K562 (cell line): ENCODE data around the gene SHF. TPM values are rescaled to one million over a fixed set of nuclear protein-coding genes. Genes with fewer than 3 reads are reported as not detected.

Source experiments
- ATAC-seq: fragments of 200-7000 bp; cut with Tn5 transposase; 3 replicates; pipeline ENCODE4 v1.9.1; 2020; ENCODE audit warnings: moderate library complexity
- BruUV-seq: library from RNA; stranded (reverse); fragments of 400-500 nt; replicated peaks from 2 replicates; lab custom pipeline; 2021; lab: Mats Ljungman, UMichigan
- CTCF ChIA-PET: fragments of 300-600 bp; formaldehyde crosslinking; extraction: SDS; loops from one replicate; lab custom pipeline; 2021; ENCODE audit warnings: low intra/inter-chr PET ratio; lab: Yijun Ruan, JAX
- POLR2A ChIA-PET: fragments of 300-600, 350-650 bp; sonication (Branson Sonifier 250); formaldehyde crosslinking; extraction: SDS; loops from one replicate; lab custom pipeline; 2021; ENCODE audit warnings: antibody characterized with exemption, inconsistent platforms; lab: Yijun Ruan, JAX
- DNase-seq, 4 experiments: peaks; one replicate each; pipeline versions ENCODE4 v3.0.0 to v3.0.0-alpha.2; 2011 to 2018; ENCODE audit warnings: low spot score in 3 of 4, mixed read lengths in 3 of 4; ENCODE audit errors: extremely low read depth in 1 of 4
- FAIRE-seq: peaks from 2 replicates; lab custom pipeline; 2011; peaks lifted over from hg19 to GRCh38; lab: Jason Lieb, UNC
- H2AFZ ChIP-seq: 2 replicates; pipeline ENCODE4 v1.6.0; 2011; ENCODE audit warnings: low read depth, low read length, control low read depth, inconsistent platforms
- H3K27ac ChIP-seq: fragments of 200-600 bp; 3 replicates; pipeline ENCODE4 v1.8.0; 2011; ENCODE audit warnings: low read depth, mild to moderate bottlenecking, control low read depth, inconsistent platforms, low read length, moderate library complexity, mixed read lengths; ENCODE audit errors: extremely low read depth
- H3K27me3 ChIP-seq, 2 experiments: fragments of 300-600 bp in 1 of 2; 2 replicates in 1 of 2; 3 replicates in 1 of 2; pipeline versions ENCODE4 v1.6.0 to v1.8.0; 2011; ENCODE audit warnings: inconsistent platforms in 2 of 2, low read length in 2 of 2, mild to moderate bottlenecking in 1 of 2, mixed read lengths in 1 of 2, moderate library complexity in 1 of 2; ENCODE audit not compliant: control insufficient read depth in 2 of 2, insufficient read depth in 2 of 2
- H3K36me3 ChIP-seq: fragments of 300-600 bp; 3 replicates; pipeline ENCODE4 v1.8.0; 2011; ENCODE audit warnings: mild to moderate bottlenecking, low read length, inconsistent platforms; ENCODE audit not compliant: control insufficient read depth, insufficient read depth
- H3K4me1 ChIP-seq, 2 experiments: fragments of 200-600 bp in 1 of 2; replicated peaks in 1 of 2; 2 replicates in 1 of 2; 3 replicates in 1 of 2; pipeline versions ENCODE4 v1.5.1 to v1.8.0; 2011; ENCODE audit warnings: inconsistent platforms in 2 of 2, low read length in 2 of 2, mild to moderate bottlenecking in 1 of 2, mixed read lengths in 1 of 2, moderate library complexity in 1 of 2; ENCODE audit not compliant: control insufficient read depth in 2 of 2, insufficient read depth in 2 of 2
- H3K4me2 ChIP-seq: 2 replicates; pipeline ENCODE4 v1.6.1; 2011; ENCODE audit warnings: low read length, control low read depth, inconsistent platforms, mixed read lengths; ENCODE audit not compliant: insufficient read depth
- H3K4me3 ChIP-seq: fragments of 200-600 bp; sonication (generic), shearing (Covaris generic); 2 replicates; pipeline ENCODE4 v1.5.1; 2016; ENCODE audit warnings: control low read depth, inconsistent platforms
- H3K79me2 ChIP-seq: fragments of 200-600 bp; 3 replicates; pipeline ENCODE4 v1.8.0; 2011; ENCODE audit warnings: low read length, inconsistent platforms; ENCODE audit not compliant: control insufficient read depth, insufficient read depth
- H3K9ac ChIP-seq, 2 experiments: 2 replicates each; pipeline versions ENCODE4 v1.6.0 to v1.6.1; 2011; ENCODE audit warnings: low read depth in 2 of 2, low read length in 2 of 2, control low read depth in 1 of 2, inconsistent platforms in 1 of 2, mild to moderate bottlenecking in 1 of 2, mixed read lengths in 1 of 2; ENCODE audit not compliant: insufficient read depth in 1 of 2
- H3K9me1 ChIP-seq: one replicate; pipeline ENCODE4 v1.6.0; 2011; ENCODE audit warnings: inconsistent platforms, mild to moderate bottlenecking, low read length, moderate library complexity; ENCODE audit not compliant: control insufficient read depth, insufficient read depth
- H3K9me3 ChIP-seq: replicated peaks from 2 replicates; pipeline ENCODE4 v1.5.1; 2011; ENCODE audit warnings: low read depth, low read length, inconsistent platforms; ENCODE audit not compliant: control insufficient read depth, insufficient read depth
- H4K20me1 ChIP-seq: replicated peaks from 2 replicates; pipeline ENCODE4 v1.6.1; 2011; ENCODE audit warnings: low read length, inconsistent platforms, mixed read lengths; ENCODE audit not compliant: control insufficient read depth, insufficient read depth
- CBX3 ChIP-seq, 2 experiments: IDR thresholded peaks; 1 replicate in 1 of 2; 2 replicates in 1 of 2; pipeline ENCODE4 v1.6.1; 2012; ENCODE audit warnings: inconsistent platforms in 2 of 2, low read length in 2 of 2, borderline replicate concordance in 1 of 2, control low read depth in 1 of 2
- CBX5 ChIP-seq: IDR thresholded peaks from 2 replicates; pipeline ENCODE4 v1.6.1; 2014; ENCODE audit warnings: low read depth, borderline replicate concordance
- DNMT1 ChIP-seq: fragments of 450-650 bp; IDR thresholded peaks from 2 replicates; pipeline ENCODE4 v1.6.1; 2016; ENCODE audit warnings: antibody characterized with exemption, mild to moderate bottlenecking
- HEY1 ChIP-seq: fragments of 250-450 bp; sonication (Bioruptor Pico); IDR thresholded peaks from 2 replicates; pipeline ENCODE4 v1.5.0; 2020; ENCODE audit warnings: mild to moderate bottlenecking, moderate library complexity, borderline replicate concordance
- MECOM ChIP-seq: fragments of 250-450 bp; sonication (Bioruptor Pico); IDR thresholded peaks from 2 replicates; pipeline ENCODE4 v1.8.0; 2022; ENCODE audit warnings: inconsistent platforms
- PML ChIP-seq: IDR thresholded peaks from 2 replicates; pipeline ENCODE4 v1.6.1; 2012; ENCODE audit warnings: low read length, inconsistent platforms
- RBM22 ChIP-seq: fragments of 200-400 bp; formaldehyde crosslinking; IDR thresholded peaks from 2 replicates; pipeline ENCODE4 v1.6.1; 2018; ENCODE audit warnings: low read length, low read depth; ENCODE audit not compliant: poor library complexity, severe bottlenecking
- TAL1 ChIP-seq: fragments of 450-650 bp; IDR thresholded peaks from 2 replicates; pipeline ENCODE4 v1.6.1; 2016; ENCODE audit warnings: mild to moderate bottlenecking
- TBP ChIP-seq: optimal IDR thresholded peaks from 2 replicates; pipeline ENCODE3; 2011; ENCODE audit warnings: low read depth, low read length, improper control_type of control experiment
- YY1 ChIP-seq, 3 experiments: IDR thresholded peaks; 2 replicates each; pipeline ENCODE4 v1.6.1; 2011; ENCODE audit warnings: low read length in 2 of 3, mild to moderate bottlenecking in 2 of 3, moderate library complexity in 2 of 3, borderline replicate concordance in 1 of 3, control low read depth in 1 of 3, low read depth in 1 of 3; ENCODE audit not compliant: insufficient read depth in 3 of 3, insufficient replicate concordance in 2 of 3, control insufficient read depth in 1 of 3, insufficient read length in 1 of 3; ENCODE audit errors: extremely low read depth in 1 of 3
- ZC3H8 ChIP-seq: fragments of 450-650 bp; IDR thresholded peaks from 2 replicates; pipeline ENCODE4 v1.6.1; 2017
- ZEB2 ChIP-seq: fragments of 450-650 bp; IDR thresholded peaks from 2 replicates; pipeline ENCODE4 v1.6.1; 2016
- WGBS: fragments of 100-300 bp; shearing (Covaris generic); methylation state at CpG from one replicate; pipeline ENCODE4 v1.1.6; 2016; ENCODE audit warnings: low coverage, mixed read lengths; ENCODE audit not compliant: insufficient coverage; ENCODE audit errors: missing lambda C conversion rate; 5-methylcytosine and 5-hydroxymethylcytosine counted together
- in situ Hi-C: fragments of 300-500 bp; cut with MboI; formaldehyde crosslinking; loops from 4 replicates; pipeline ENCODE4 v1.15.0; 2018; ENCODE audit warnings: inconsistent platforms, mixed read lengths
- intact Hi-C: fragments of 100-400 bp; cut with micrococcal nuclease; formaldehyde crosslinking; loops from 2 replicates; pipeline ENCODE4 v1.14.2; 2022
- polyA plus RNA-seq, 8 experiments: library from polyadenylated mRNA; depleted of rRNA in 4 of 8; stranded (reverse) in 5 of 8; unstranded in 3 of 8; fragments of >200 nt; fragmentation: Nextera tagmentation in 2 of 8; fragmentation: Illumina TruSeq in 1 of 8; extraction: Ambion mirVana in 2 of 8; extraction: Trizol in 1 of 8; gene quantifications; 2 replicates each; pipeline versions ENCODE4 v1.2.1 to v1.2.3, GENCODE V29; 2011 to 2014; ENCODE audit warnings: inconsistent platforms in 1 of 8, missing spikeins in 1 of 8
- total RNA-seq, 7 experiments: library from RNA; depleted of rRNA in 6 of 7; stranded (reverse); fragments of >200 nt in 6 of 7; fragmentation: Illumina TruSeq in 2 of 7; extraction: Trizol in 2 of 7; gene quantifications; 2 replicates each; pipeline versions ENCODE4 v1.2.1 to v1.2.3, GENCODE V29; 2011 to 2021; ENCODE audit warnings: low replicate concordance in 1 of 7
- TF ChIP-seq, protein P1 (sequence below): IDR thresholded peaks from 3 replicates; pipeline ENCODE4 v1.6.1; 2011; ENCODE audit warnings: borderline replicate concordance, mild to moderate bottlenecking; ENCODE audit not compliant: insufficient read length, insufficient read depth
- TF ChIP-seq, protein P2 (sequence below): sonication (generic); formaldehyde crosslinking; IDR thresholded peaks from 2 replicates; pipeline ENCODE4 v1.8.1; 2022; ENCODE audit warnings: missing genetic modification reagents

The SHF gene
- total and polyA plus RNA-seq, 9 of the 15 experiments (the other 6 are each of a cell fraction or from before 2014, with no cell fraction given), result 0.51 to 2.2 (median 0.85) TPM; not detected in 2

DNA sequence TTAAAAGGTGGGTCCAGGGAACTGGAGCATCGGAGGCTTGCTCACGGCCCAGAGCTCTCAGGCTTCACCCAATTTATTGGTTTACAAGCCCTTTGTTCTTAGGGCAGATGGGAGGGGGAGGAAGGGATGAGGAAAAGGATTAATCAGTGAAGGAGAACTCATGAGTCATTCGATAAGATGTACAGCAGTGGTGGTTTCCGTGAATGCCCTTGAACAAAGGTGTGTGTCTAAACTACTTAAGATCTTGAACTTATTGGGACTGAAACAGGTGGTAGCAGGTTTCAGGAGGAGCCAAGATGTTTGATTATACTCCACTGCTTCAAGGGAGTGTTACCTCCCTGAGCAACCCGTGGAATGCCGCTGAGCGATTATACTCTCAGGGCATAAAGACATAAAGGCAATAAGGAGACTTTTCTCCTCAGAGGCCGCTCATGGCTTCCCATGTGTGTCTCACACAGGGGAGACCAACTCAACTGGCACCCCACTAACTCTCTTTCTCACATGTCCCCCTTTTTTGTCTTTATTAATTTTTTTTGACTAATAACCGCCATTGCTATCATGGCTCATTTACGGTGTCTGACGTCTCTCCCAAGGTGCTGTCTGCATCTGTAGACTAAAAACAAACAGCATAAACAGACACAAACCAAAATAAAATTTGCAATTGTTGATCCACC is 46.9 kb upstream of the SHF start:
- no TSS peak for BruUV-seq
- WGBS, result 0% methylated on average over 10 of the region's 11 CpGs

More for the DNA sequence above, 46.9 kb upstream of the SHF start:
- ChIA-PET CTCF (no interaction called here), POLR2A (interaction anchor here (0.5 kb wide), 1 partner anchor 22 kb away, joined by 4 read pairs; no protein-coding TSS in a partner anchor)
- Histone ChIP-seq H3K4me3 (no peak overlapping the region), H3K4me1 (no peaks in the 10 kb centered on the region), H3K9me1 (no peaks in the 10 kb centered on the region), H4K20me1 (no peaks in the 10 kb centered on the region), H3K4me2 (no peak overlapping the region), H3K9ac (no peak overlapping the region), H3K27ac (no peak overlapping the region), H3K79me2 (no peaks in the 10 kb centered on the region), H3K36me3 (no peaks in the 10 kb centered on the region), H3K9me3 (no peaks in the 10 kb centered on the region), H2AFZ (no peak overlapping the region), H3K27me3 (no peaks in the 10 kb centered on the region)
- DNase-seq, result no peak
- no peak for TF ChIP-seq ZC3H8
- TF ChIP-seq, protein P1, sequence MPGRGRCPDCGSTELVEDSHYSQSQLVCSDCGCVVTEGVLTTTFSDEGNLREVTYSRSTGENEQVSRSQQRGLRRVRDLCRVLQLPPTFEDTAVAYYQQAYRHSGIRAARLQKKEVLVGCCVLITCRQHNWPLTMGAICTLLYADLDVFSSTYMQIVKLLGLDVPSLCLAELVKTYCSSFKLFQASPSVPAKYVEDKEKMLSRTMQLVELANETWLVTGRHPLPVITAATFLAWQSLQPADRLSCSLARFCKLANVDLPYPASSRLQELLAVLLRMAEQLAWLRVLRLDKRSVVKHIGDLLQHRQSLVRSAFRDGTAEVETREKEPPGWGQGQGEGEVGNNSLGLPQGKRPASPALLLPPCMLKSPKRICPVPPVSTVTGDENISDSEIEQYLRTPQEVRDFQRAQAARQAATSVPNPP, result no peak
- TF ChIP-seq PML, result no peak
- TF ChIP-seq MECOM, result no peak
- peak in 1 of 2 experiments; percentile 66; a peak in 1 of 3 replicates for TF ChIP-seq CBX3 (IDR thresholded peaks at IDR 0.05; ENCODE audit: borderline replicate concordance in 1 of 2, low read length in 2 of 2)
- no peak for TF ChIP-seq TAL1
- no peak for TF ChIP-seq TBP
- peak; percentile 83 for TF ChIP-seq CBX5
- TF ChIP-seq YY1 (IDR thresholded peaks at IDR 0.05; ENCODE audit: borderline replicate concordance in 1 of 3, control insufficient read depth in 1 of 3, extremely low read depth in 1 of 3, insufficient read depth in 3 of 3, insufficient read length in 1 of 3, insufficient replicate concordance in 2 of 3, low read depth in 1 of 3, low read length in 2 of 3), result no peak
- TF ChIP-seq RBM22, result no peak
- TF ChIP-seq DNMT1, result no peak
- TF ChIP-seq, protein P2, sequence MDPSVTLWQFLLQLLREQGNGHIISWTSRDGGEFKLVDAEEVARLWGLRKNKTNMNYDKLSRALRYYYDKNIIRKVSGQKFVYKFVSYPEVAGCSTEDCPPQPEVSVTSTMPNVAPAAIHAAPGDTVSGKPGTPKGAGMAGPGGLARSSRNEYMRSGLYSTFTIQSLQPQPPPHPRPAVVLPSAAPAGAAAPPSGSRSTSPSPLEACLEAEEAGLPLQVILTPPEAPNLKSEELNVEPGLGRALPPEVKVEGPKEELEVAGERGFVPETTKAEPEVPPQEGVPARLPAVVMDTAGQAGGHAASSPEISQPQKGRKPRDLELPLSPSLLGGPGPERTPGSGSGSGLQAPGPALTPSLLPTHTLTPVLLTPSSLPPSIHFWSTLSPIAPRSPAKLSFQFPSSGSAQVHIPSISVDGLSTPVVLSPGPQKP (CRISPR knock-in tag), result no peak
- no peak for TF ChIP-seq HEY1 (CRISPR knock-in tag)
- TF ChIP-seq ZEB2, result no peak
- no peak for FAIRE-seq
- ATAC-seq, result no peak
- intact Hi-C loops, result no loop called here
- in situ Hi-C loops, result no loop called here
